DND-41 (cell line): ENCODE data around the gene PCDHB11.
"Not testable (repeated sequence)": the region's sequence is repeated elsewhere in the genome, so short reads cannot be mapped to it uniquely, and the experiment has no call there.

Source experiments
- CTCF ChIP-seq: IDR thresholded peaks from 2 replicates; pipeline ENCODE4 v1.5.1; 2012; ENCODE audit warnings: borderline replicate concordance, low read length, moderate library complexity, mild to moderate bottlenecking; ENCODE audit not compliant: poor library complexity, severe bottlenecking; ENCODE audit errors: extremely low read depth
- EZH2 ChIP-seq: IDR thresholded peaks from 3 replicates; pipeline ENCODE4 v1.6.1; 2012; ENCODE audit warnings: borderline replicate concordance, low read depth, mild to moderate bottlenecking, moderate library complexity, low read length, inconsistent platforms; ENCODE audit not compliant: severe bottlenecking

- not testable (repeated sequence) for TF ChIP-seq CTCF, EZH2
These were observed 21.7 kb upstream of the PCDHB11 start, which contains the start of gene PCDHB8 for GRCh38 chr5:141177577-141178191.
